ENCODE measurements around the gene TRPV6. TPM values are rescaled to one million over a fixed set of nuclear protein-coding genes. Genes with fewer than 3 reads are reported as not detected.

TRPV6 gene
- total RNA-seq, 2 donors from 2014 or later, result 0.19 to 0.71 TPM

- H3K27me3 ChIP-seq, result no peaks in the 10 kb centered on the region
- no peak for TF ChIP-seq CTCF (IDR thresholded peaks at IDR 0.05)
- H3K4me3 ChIP-seq, result no peak overlapping the region
- DNase-seq (ENCODE audit: low spot score), result no peak
- no peaks in the 10 kb centered on the region for H3K9me3 ChIP-seq
- no peaks in the 10 kb centered on the region for H3K36me3 ChIP-seq
- no peaks in the 10 kb centered on the region for H3K4me1 ChIP-seq
- H3K27ac ChIP-seq, result no peak overlapping the region
Observed at GRCh38 chr7:142918901-142919300, 33.4 kb upstream of the TRPV6 start.

GRCh38 chr7:142917447-142917846 lies 31.9 kb upstream of the TRPV6 start:
- no peak for DNase-seq (ENCODE audit: low spot score)
- H3K4me1 ChIP-seq, result no peaks in the 10 kb centered on the region
- no peak overlapping the region for H3K27ac ChIP-seq
- H3K4me3 ChIP-seq, result no peak overlapping the region
- no peak for TF ChIP-seq CTCF (IDR thresholded peaks at IDR 0.05)
- no peaks in the 10 kb centered on the region for H3K27me3 ChIP-seq
- H3K36me3 ChIP-seq, result no peaks in the 10 kb centered on the region
- H3K9me3 ChIP-seq, result no peaks in the 10 kb centered on the region

DNA sequence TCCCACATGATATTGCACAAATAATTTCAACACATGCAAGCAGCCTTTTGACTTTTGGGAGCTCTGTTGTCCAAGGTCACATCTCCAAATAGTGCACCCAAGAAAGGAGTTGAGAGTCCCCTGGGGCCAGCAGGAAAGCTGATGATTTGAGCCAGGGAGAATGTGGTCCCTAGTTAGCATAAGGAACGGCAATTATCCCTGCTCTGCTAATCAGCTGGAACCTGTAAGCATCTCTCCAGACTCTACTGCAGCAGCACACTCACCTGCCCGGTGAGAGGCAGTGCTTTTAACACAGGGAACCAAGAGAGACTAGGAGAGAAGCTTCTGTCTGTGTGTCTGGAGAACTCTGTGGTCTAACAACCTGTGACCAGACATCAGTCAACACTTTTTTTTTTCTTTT lies 31.0 kb upstream of the TRPV6 start:
- no peak for DNase-seq (ENCODE audit: low spot score)
- Histone ChIP-seq H3K9me3 (no peaks in the 10 kb centered on the region), H3K36me3 (no peaks in the 10 kb centered on the region), H3K27ac (no peak overlapping the region), H3K4me1 (no peaks in the 10 kb centered on the region), H3K4me3 (no peak overlapping the region), H3K27me3 (no peaks in the 10 kb centered on the region)
- TF ChIP-seq CTCF (IDR thresholded peaks at IDR 0.05), result no peak

DNA sequence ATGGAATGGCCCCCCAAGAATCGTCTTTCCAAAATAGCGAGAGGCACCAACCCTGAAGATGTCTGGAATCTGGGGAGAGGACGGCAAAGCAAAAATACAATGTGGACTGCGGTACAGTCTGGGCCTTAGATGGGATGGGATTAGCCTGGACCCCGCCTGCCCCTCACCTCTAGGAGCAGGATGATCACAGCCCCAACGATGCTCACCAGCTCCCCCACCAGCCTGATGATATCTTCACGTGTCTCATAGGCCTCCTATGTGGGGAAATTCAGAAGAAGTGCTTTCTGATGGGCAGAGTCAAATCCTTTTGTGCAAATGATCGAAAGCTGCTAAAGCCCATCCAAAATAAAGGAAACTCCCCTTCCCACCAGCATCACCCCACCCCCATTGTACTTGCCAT lies 29.8 kb upstream of the TRPV6 start:
- H3K27me3 ChIP-seq, result no peaks in the 10 kb centered on the region
- H3K27ac ChIP-seq, result no peak overlapping the region
- no peaks in the 10 kb centered on the region for H3K4me1 ChIP-seq
- H3K36me3 ChIP-seq, result no peaks in the 10 kb centered on the region
- no peak for TF ChIP-seq CTCF (IDR thresholded peaks at IDR 0.05)
- no peak overlapping the region for H3K4me3 ChIP-seq
- DNase-seq (ENCODE audit: low spot score), result no peak
- H3K9me3 ChIP-seq, result no peaks in the 10 kb centered on the region

DNA sequence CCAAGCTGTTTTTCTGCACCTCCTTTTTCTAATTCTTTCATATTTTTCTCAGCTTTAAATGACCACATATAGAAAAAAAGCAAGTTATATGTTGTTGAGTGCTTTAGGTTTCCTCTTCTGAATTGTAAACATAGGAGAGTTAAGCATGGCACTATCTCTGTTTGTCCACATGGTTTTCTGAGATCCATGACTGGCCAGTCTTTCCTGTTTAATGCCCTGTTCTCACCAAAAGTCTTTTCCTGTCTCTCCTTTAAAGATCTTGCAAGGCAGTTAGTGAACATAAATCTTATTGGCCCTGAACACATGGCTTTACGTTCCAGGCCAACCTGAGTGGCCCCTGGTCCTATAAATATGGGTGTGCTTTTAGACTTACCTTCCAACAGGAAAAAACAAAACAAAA lies 28.6 kb upstream of the TRPV6 start:
- H3K4me1 ChIP-seq, result no peaks in the 10 kb centered on the region
- H3K27ac ChIP-seq, result no peak overlapping the region
- TF ChIP-seq CTCF (IDR thresholded peaks at IDR 0.05), result no peak
- no peak for DNase-seq (ENCODE audit: low spot score)
- no peaks in the 10 kb centered on the region for H3K27me3 ChIP-seq
- H3K36me3 ChIP-seq, result no peaks in the 10 kb centered on the region
- no peak overlapping the region for H3K4me3 ChIP-seq
- no peaks in the 10 kb centered on the region for H3K9me3 ChIP-seq

- Histone ChIP-seq H3K4me1 (no peaks in the 10 kb centered on the region), H3K36me3 (no peaks in the 10 kb centered on the region), H3K27me3 (no peaks in the 10 kb centered on the region), H3K4me3 (no peak overlapping the region), H3K9me3 (no peaks in the 10 kb centered on the region), H3K27ac (no peak overlapping the region)
- no peak for DNase-seq (ENCODE audit: low spot score)
- no peak for TF ChIP-seq CTCF (IDR thresholded peaks at IDR 0.05)
Observed at GRCh38 chr7:142913566-142913965, 28.0 kb upstream of the TRPV6 start.
